ENCODE data around the gene UNKL.

The UNKL gene, protein sequence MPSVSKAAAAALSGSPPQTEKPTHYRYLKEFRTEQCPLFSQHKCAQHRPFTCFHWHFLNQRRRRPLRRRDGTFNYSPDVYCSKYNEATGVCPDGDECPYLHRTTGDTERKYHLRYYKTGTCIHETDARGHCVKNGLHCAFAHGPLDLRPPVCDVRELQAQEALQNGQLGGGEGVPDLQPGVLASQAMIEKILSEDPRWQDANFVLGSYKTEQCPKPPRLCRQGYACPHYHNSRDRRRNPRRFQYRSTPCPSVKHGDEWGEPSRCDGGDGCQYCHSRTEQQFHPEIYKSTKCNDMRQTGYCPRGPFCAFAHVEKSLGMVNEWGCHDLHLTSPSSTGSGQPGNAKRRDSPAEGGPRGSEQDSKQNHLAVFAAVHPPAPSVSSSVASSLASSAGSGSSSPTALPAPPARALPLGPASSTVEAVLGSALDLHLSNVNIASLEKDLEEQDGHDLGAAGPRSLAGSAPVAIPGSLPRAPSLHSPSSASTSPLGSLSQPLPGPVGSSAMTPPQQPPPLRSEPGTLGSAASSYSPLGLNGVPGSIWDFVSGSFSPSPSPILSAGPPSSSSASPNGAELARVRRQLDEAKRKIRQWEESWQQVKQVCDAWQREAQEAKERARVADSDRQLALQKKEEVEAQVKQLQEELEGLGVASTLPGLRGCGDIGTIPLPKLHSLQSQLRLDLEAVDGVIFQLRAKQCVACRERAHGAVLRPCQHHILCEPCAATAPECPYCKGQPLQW

DNA sequence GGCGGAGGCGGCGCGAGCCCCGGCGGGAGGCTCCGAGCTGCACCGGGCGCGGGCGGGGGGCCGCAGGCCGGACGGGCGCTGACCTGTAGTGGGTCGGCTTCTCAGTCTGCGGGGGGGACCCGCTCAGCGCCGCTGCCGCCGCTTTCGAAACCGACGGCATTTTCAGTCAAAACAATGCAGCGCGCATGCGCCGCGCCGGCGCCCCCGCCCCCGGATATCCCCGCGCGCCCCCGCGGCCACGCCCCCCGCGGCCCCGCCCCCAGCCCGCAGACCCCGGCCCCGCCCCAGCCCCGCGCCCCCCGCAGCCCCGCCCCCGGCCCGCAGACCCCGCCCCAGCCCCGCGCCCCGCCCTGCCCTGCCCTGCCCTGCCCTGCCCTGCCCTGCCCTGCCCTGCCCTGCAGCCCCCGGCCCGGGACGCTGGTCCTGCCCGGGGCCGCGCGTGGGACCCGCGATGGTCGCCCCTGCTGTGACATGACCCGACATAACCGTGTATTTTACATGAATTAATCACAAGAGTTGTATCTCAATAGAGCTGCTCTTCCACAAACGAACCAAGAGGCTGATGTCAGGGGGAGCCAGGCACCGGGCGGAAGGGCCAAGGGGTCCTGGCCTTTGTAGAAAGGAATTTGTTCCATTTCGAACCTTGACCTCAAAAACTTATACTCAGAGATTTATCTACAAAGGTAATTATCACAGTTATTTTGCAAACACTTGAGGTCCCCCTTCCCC is at the start of gene UNKL:
UNKL (minus strand) TSS at position 173 of the 729 bp plus-strand sequence; CDS start at position 160, 13 bp downstream.
- in situ Hi-C loops (cut with HindIII; ENCODE audit: low sequenced_read_pairs): no loop called here

DNA sequence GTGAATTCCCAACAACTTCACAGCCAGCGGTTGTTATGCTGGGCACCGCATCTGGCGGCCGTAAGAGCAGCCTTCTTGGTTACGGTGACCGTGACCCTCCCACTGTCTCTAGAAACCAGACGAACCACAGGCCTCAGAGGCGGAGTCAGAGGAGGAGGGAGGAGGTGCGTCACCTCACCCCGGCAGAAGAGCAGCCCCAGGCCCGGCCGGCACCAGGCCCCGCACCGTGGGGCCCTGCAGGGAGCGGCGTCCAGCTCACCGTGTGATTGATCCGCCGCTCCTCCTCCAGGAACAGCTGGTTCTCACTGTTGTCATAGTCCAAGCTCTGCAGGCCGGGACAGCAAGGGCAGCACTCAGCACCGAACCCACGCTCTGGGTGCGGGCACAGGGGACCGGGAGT is 46.6 kb upstream of the UNKL start:
- in situ Hi-C loops (cut with HindIII; ENCODE audit: low sequenced_read_pairs): no loop called here

DNA sequence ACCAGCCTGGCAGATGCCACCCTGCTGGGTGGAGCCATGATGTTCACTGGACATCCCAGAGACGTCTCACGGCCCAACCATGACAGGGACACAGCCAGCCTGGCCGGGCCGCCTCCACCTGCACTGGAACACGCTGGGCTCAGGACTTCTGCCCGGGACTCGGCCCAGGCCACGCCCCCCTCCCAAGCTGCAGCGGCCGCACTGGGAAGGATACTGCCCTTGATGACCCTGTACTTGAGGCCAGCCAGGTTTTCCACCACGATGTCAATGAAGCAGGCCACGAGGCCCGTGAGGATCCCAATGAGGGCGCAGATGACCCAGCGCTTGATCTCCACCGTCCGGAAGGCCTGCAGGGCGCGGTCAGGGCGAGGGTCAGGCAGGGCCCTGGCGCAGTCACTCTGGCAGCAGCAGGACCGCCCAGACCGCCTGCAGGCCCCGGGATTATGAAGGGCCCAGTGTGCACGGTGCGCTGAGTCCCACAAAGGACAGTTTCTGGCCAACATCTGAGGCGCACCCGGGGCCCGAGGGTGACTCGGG is 46.2 kb upstream of the UNKL start:
- in situ Hi-C loops (cut with HindIII; ENCODE audit: low sequenced_read_pairs): no loop called here

DNA sequence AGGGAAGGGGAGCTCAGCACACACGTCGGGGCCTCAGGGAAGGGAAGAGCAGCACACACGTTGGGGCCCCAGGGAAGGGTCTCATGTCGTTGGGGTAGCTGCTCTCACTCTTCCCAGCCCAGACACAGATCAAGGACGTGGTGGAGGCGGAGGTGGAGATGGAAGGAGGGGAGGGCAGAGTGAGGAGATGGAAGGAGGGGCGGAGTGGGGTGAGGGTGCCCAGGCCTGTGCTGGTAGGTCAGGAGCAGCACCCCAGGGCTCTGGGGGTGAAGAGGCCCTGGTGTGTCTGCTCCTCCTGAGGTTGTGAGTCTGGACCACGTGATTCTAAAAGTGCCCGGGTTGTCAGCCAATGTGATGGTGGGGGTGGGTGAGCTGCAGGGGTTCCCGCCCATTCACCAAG is 45.5 kb upstream of the UNKL start:
- in situ Hi-C loops (cut with HindIII; ENCODE audit: low sequenced_read_pairs): no loop called here

DNA sequence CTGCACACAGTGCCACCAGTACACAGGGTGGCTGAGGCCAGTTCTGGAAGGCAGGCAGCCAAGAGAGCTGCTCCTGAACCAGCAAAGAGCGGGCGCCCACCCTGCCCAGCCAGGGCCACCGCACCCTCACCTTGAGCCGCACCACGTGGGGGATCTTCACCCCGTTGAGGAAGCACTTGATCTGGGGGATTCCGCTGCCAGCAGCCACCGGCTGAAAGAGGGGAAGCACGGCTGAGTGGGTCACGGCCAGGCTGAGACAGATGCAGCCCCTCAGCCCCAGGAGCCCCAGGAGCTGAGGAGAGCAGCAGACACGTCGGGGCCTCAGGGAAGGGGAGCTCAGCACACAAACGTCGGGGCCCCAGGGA is 44.5 kb upstream of the UNKL start:
- in situ Hi-C loops (cut with HindIII; ENCODE audit: low sequenced_read_pairs): no loop called here

DNA sequence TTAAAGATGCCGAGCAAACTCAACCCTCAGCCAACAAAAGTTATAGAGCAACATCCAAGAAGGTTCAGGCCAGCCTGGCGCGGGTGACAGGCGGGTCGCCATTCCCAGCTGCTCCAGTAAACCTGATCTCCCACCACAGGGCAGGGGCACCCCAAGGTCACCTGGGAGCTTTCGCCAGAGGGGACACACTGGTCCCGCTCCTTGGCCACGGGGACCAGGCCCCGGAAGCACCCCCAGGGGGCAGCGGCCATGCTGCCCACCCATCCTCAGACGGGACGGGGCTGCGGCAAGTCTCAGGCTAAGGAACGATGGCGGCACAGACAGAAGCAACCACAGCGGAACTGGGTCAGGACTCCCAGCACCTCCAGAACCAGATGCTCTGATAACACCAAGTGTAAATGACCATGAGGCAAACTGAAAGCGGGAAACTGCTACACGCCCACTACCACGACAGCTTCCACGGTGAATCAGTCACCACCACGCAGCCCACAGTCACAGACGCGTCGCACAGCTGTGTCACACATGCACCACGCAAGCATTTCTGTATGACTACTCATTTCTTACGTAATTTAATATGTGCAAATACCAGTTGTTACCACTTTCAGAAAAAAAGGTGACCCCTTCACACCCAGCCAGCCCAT is 44.0 kb upstream of the UNKL start:
- in situ Hi-C loops (cut with HindIII; ENCODE audit: low sequenced_read_pairs): no loop called here

DNA sequence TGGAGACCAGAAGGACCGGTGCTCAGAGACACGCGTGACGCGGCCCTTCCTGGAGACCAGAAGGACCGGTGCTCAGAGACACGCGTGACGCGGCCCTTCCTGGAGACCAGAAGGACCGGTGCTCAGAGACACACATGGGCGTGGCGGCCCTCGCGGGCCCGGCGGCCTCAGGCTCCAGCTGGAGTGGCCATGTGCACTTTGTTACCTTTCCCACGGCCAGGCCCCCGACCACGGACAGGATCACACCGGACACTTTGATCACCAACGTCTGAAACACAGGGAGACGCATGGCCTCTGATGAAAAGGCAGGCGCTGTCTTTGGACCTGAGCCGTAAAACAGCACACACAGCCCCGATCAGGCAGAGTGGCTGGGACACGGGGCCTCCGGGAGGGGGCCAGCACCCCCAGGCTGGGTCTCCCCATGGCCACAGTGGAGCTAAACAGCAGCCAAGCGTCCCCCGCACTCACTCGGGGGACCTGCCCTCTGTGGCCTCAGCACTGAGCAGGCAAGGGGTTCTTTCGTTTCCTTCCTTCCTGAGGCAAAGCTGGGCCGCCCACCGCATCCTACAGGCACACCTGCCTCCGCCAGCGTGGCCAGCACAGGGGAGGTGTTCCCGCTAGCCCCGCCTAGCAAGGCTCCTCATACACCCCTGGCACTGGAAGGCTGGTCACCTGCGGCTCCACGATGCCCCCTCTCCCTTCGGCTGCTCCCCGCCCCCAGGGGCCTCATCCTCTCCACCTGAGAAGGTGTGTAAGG is 43.2 kb upstream of the UNKL start:
- in situ Hi-C loops (cut with HindIII; ENCODE audit: low sequenced_read_pairs): no loop called here

DNA sequence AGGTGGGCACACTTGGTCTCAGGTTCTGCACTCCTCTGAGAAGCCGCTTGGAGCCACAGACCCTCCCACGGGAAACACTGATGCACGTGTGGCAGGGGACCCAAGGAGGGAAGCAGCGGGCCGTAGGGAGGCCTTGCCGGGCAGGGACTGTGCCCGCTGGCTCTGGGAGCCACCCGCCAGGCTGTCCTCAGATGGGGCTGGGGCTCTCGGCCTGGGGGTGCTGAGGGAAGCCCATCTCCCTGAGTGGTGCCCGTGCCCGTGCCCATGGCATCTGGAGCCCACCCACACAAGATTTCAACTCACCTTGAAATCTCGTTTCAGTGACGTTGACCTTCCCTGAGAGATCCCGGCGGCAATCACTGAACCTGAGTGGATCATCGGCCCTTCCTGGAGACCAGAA is 42.4 kb upstream of the UNKL start:
- in situ Hi-C loops (cut with HindIII; ENCODE audit: low sequenced_read_pairs): no loop called here

DNA sequence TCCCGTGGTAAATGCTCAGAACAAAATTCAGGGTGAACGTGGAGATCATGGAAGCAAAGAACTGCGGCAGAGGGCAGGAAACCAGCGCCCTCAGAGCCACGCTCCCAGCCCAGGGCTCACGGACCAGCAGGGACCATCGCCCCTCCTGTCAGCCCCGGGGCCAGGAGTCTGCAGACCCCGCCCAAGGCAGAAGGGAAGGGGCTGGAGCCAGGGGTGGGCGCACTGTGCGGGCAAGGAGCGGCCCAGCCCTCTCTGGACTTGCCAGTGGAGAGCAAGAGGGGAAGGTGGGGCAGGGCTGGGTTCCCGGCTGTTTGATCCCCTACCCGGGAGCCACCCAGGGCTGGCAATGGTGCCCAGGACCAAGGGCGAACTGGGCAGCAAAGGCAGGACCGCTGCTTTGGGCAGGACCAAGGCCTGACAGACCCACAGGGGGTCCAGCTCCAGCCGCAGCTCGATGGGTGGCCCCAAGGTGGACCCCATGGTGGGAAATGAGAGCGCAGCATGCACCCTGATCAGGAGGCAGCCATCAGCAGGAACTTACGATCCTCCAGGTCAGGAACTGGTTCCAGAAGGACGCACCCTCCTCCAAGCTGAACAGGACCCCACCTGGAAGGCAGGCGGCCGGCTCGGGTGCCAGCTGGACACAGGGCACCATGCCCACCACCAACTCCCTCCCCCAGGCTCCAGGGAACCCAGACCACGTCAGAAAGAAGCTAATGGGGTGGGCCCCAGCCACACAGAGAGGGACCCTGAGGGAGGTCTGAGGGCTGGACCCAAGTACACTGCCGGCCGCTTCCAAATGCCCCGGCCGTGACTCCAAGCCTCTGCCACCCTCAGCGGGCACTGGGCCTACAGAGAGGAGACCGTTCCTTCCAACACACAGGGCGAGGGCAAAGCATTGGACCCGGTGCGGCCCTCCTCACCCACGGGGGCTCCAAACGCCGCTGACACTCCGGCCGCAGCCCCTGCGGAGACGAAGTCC is 41.0 kb upstream of the UNKL start:
- in situ Hi-C loops (cut with HindIII; ENCODE audit: low sequenced_read_pairs): no loop called here

DNA sequence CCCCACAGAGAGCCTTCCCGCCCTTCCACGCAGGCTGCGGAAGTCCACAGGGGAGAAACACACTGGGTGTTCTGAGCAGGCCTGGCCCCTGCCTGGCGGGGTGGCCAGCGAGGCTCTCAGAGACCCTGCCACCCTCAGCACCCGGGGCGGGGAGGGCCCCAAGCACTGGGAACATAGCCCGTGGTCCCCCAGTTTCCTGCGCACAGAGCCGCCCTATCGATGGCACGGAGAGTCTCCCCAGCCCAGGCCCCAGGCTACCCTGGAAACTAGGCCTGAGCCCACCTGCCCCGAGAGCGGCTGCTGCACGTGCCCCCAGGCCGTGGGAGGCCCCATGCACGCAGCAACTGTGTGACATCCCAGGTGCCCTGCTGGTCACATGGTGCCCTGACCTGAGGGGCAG is 40.1 kb upstream of the UNKL start:
- in situ Hi-C loops (cut with HindIII; ENCODE audit: low sequenced_read_pairs): no loop called here

DNA sequence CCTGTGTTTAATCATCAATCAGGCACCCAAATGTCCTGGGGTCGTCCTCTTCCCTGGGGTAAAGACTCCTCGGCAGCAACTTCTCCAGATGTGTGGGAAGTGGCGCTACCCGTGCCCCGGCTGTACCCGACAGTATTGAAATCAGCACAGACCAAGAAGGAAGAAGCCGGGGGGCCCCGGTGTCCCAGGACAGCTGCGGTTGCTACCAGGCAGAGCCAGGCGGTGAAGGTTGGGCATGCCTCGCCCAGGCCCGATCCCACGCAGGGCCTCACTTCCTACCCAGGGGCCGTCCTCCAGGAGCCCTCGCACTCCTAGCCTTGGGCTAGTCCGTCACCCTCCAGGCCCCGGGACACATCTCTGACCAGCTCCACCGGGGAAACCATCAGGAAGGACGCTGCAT is 38.8 kb upstream of the UNKL start:
- in situ Hi-C loops (cut with HindIII; ENCODE audit: low sequenced_read_pairs): no loop called here

DNA sequence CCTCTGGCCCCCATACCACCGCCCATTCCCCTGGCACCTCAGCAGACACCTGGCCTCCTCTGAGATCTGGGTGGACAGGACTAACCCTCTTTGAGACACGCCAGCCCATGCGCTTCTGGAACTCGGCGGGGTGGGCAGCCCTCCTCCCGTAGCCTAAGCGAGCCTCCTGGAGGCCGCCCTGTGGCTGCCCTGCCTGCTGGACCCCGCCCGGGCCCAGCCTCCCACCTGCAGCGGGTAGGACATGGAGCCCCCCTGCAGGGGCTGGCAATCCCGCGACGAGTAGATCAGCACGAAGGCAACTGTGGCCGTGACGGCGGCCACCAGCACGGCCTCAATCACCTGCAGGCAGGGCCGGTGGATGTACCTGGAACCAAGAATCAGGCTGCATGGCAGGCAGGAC is 38.0 kb upstream of the UNKL start:
- in situ Hi-C loops (cut with HindIII; ENCODE audit: low sequenced_read_pairs): no loop called here

DNA sequence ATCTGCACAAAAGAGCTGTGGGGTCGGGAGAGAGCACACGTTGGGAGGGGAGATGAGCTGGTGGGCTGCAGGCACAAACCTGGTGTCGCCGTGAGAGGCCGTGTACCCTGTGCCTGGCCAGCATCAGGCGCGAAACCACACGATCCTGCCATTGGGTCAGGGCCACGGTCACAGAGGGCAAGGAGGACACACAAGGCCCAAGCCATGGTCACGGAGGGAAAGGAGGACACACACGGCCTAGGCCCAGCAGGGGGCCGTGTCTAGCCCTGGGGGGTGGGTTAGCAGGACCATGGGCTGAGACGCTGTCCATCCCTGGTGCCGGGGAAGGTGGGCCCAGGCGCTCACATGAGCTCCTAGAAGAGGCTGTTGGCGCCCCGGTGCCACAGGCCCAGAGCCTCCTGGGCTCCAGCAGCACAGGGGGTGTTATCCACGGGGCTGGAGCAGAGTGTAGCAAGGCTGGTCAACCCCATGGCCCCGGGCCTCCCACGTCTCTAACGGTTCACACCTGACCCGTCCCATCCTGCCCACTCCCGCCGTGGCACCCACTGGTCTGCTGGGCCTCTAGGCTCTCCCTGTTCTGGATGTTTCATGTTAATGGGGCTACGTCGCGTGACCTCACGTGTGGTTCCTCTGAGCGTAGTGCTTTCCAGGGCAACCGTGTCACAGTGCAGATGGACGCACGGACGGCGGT is 37.3 kb upstream of the UNKL start:
- in situ Hi-C loops (cut with HindIII; ENCODE audit: low sequenced_read_pairs): no loop called here

DNA sequence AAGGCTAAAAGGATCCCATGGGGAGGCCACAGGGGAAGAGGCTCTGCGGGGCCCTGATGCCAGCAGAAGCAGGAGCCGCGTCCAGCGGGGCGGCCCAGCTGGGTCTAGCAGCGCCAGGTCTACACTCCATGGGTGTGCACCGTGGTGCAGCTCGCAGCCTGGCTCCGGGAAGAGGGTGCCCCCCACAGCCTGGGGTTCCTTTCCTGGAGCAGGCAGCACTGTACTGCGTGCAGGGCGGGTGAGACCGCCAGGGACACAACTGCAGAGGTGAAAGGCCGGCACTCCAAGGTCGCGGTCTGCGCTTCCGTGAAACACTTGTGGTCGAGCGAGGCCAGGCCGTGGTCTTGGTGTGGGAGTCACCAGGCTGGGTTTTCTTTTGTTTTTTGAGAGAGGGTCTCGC is 36.3 kb upstream of the UNKL start:
- in situ Hi-C loops (cut with HindIII; ENCODE audit: low sequenced_read_pairs): no loop called here

DNA sequence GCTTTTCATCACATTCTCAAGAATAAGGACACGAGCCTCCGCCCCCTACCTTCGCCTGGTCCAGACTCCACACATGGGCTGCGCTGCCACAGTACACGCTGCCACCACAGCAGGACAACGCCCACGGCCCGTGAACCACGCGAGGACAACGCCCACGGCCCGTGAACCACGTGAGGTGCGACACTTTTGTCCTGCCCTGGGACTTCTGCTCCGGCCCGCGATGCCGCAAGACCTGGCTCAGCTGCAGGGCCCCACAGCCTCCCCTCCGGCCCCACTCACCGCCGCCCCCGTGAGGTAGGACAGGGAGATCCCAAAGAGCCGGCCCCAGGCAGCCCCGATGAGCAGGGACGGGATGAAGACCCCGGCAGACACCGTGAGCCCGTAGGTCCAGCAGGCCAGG is 35.7 kb upstream of the UNKL start:
- in situ Hi-C loops (cut with HindIII; ENCODE audit: low sequenced_read_pairs): no loop called here

DNA sequence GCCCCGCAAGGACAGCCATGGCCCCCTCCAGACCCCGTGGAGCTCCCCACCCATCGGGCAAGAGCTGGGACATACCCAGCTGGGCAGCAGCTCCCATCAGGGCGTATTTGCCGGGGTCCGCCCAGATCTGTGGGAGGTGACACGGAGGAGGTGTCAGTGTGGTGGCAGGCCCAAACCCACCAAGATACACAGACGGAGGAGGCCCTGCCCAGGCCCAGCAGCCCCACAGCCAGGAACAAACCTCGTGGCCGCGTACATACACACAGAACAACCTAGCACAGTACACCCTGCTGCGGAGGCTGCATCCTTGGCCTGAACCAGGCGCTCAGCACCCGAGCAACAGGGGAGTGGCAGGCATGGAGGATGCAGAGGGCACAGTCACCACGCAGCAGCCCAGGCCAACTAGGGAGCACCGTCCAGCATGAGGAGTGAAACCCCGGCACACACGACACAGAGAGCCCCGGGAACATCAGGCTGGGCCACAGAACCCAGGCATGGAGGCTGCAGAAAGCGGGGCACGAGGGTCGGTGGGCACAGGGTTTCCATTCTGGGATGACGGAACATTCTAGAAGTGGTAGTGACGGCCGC is 34.8 kb upstream of the UNKL start:
- in situ Hi-C loops (cut with HindIII; ENCODE audit: low sequenced_read_pairs): no loop called here

DNA sequence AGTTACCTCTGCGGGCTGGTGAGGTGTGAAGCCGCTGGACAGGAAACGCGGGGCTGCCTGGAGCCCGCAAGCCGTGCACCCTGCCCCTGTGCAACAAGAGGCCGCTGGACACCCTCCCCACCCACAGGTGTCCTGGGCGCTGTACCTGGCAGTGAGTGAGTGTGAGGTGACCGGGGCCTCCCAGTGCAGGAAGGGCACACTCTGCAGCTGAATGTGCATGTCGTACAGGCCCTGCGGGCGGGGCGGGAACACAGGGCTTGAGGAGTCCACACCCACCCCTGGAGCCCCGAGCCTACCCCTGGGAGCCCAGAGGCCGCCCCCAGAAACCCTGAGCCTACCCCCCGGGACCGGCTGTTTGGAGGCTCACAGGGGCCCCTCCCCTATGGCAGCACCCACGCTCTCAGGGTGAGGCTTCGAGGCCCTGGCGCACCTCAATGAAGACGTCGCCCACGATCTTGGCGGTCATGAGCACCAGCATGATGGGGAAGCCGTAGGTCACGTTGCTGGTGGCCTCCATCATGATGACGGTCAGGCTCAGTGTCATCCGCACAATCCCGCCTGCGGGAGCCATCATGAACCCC is 34.1 kb upstream of the UNKL start:
- in situ Hi-C loops (cut with HindIII; ENCODE audit: low sequenced_read_pairs): no loop called here

DNA sequence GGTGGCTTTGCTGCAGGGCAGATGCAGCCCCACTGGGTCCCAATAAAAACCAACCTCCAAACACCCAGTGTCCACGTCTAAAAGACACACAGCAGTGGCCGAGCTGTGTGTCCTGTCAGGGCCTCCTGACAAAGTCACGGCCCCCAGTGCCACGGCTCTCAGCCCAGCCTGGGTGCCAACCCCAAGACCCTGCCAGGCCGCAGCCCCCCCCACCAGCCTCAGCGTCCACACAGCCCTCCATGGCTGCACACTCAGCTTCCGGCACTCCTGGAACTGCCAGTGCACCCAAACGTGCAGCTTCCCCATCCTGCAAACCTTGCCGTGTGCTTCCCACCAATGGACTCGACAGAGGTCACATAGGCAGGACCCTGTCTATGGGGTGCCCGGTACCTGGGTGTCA is 33.5 kb upstream of the UNKL start:
- in situ Hi-C loops (cut with HindIII; ENCODE audit: low sequenced_read_pairs): no loop called here
